Islet of Langerhans (tissue), 1 donor: ENCODE measurements around the gene CPSF4.
A peak's percentile ranks its signal among the peaks of the same experiment; 100 is the strongest.
"Not testable (repeated sequence)": the region's sequence is repeated elsewhere in the genome, so short reads cannot be mapped to it uniquely, and the experiment has no call there.

ENCODE experiments used
- FAIRE-seq: peaks from one replicate; lab custom pipeline; 2011; peaks lifted over from hg19 to GRCh38; lab: Jason Lieb, UNC

Gene CPSF4

GRCh38 chr7:99493823-99494222, 55.1 kb downstream of the CPSF4 start:
- no peak for FAIRE-seq

GRCh38 chr7:99497766-99498545, 59.2 kb downstream of the CPSF4 start:
- no peak for FAIRE-seq

GRCh38 chr7:99498546-99498944, 59.8 kb downstream of the CPSF4 start:
- no peak for FAIRE-seq

GRCh38 chr7:99499371-99499720, 60.6 kb downstream of the CPSF4 start:
- no peak for FAIRE-seq

GRCh38 chr7:99499721-99500636, 61.2 kb downstream of the CPSF4 start, which contains the start of gene ZNF394:
TSS of gene ZNF394 (minus strand) at chr7:99500281. CDS start at chr7:99500093, 188 bp downstream.
- peak; percentile 53 for FAIRE-seq

- no peak for FAIRE-seq
Measured at GRCh38 chr7:99500637-99501009, 61.9 kb downstream of the CPSF4 start.

- FAIRE-seq: not testable (repeated sequence)
Measured at GRCh38 chr7:99501236-99501635, 62.5 kb downstream of the CPSF4 start.

GRCh38 chr7:99504281-99504602, 65.5 kb downstream of the CPSF4 start:
- FAIRE-seq: no peak

GRCh38 chr7:99504603-99505323, 66.0 kb downstream of the CPSF4 start, which contains the start of gene ZKSCAN5:
TSS of gene ZKSCAN5 (plus strand) at chr7:99504662. CDS start at chr7:99506045, 1,383 bp downstream.
- FAIRE-seq: no peak

GRCh38 chr7:99505324-99505662, 66.5 kb downstream of the CPSF4 start:
- FAIRE-seq: no peak
